ENCODE results near the gene PTCD3.

The PTCD3 gene

GRCh38 chr2:86094229-86094628 lies 11.8 kb upstream of the PTCD3 start:
- peaks cover 64% of the 10 kb centered on the region for H3K36me3 ChIP-seq (ENCODE audit: control insufficient read depth, low read depth, low read length)
- H3K4me1 ChIP-seq (ENCODE audit: control insufficient read depth, low read depth, low read length): no peaks in the 10 kb centered on the region
- no peak overlapping the region for H3K9ac ChIP-seq (ENCODE audit: low read length)
- no peak overlapping the region for H3K27ac ChIP-seq (ENCODE audit: low read length)
- no peak overlapping the region for H3K4me3 ChIP-seq (ENCODE audit: low read length)
- H3K9me3 ChIP-seq (ENCODE audit: control insufficient read depth, low read depth, low read length): no peaks in the 10 kb centered on the region
- H3K27me3 ChIP-seq (ENCODE audit: control insufficient read depth, insufficient read depth, low read length): no peaks in the 10 kb centered on the region

DNA sequence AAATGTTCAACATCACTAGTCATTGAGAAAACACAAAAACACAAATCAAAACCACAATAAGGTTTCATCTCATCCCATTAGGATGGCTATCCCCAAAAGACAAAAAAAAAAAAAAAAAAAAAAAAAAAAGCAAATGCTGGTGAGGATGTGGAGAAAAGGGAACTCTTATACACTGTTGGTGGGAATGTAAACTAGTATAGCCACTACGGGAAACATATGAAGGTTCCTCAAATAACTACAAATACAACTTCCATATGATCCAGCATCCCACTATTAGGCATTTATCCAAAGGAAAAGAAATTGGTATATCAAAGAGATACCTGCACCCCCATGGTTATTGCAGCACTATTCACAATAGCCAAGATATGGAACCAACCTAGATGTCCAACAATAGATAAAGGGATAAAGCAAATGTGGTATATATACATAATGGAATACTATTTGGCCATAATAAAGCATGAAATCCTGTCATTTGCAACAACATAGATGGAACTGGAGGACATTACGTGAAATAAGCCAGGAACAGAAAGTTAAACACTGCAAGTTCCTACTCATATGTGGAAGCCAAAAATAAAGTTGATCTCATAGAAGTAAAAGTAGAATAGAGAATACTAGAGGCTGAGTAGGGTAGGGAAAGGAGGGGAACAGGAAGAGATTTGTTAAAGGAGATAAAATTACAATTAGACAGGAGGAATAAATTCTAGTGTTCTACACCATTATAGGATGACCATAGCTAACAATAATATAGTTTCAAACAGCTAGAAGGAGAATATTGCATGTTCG lies 8.7 kb upstream of the PTCD3 start:
- Histone ChIP-seq H3K36me3 (ENCODE audit: control insufficient read depth, low read depth, low read length) (peaks cover 79% of the 10 kb centered on the region), H3K27me3 (ENCODE audit: control insufficient read depth, insufficient read depth, low read length) (no peaks in the 10 kb centered on the region), H3K27ac (ENCODE audit: low read length) (no peak overlapping the region)

DNA sequence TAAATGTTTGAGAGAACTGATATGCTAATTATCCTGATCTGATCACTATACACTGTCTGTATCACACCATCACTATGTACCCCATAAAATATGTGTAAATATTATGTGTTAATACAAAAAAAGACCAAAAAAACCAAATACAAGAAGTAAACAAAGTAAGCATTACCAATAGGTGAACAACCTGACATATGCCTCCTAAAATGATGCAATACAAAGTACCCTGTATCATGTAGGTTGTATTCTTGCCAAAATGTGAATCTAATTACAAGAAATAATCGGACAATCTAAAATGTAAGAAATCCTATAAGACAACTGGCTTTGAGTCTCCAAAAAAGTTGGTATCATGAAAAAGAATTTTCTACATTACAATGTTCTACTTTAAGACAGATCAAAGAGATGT lies 8.1 kb upstream of the PTCD3 start:
- peaks cover 81% of the 10 kb centered on the region for H3K36me3 ChIP-seq (ENCODE audit: control insufficient read depth, low read depth, low read length)
- H3K27ac ChIP-seq (ENCODE audit: low read length): no peak overlapping the region
- no peak overlapping the region for H3K9ac ChIP-seq (ENCODE audit: low read length)
- H3K4me1 ChIP-seq (ENCODE audit: control insufficient read depth, low read depth, low read length): no peaks in the 10 kb centered on the region
- no peaks in the 10 kb centered on the region for H3K9me3 ChIP-seq (ENCODE audit: control insufficient read depth, low read depth, low read length)
- no peaks in the 10 kb centered on the region for H3K27me3 ChIP-seq (ENCODE audit: control insufficient read depth, insufficient read depth, low read length)
- H3K4me3 ChIP-seq (ENCODE audit: low read length): no peak overlapping the region

More for the DNA sequence above, 8.7 kb upstream of the PTCD3 start:
- no peaks in the 10 kb centered on the region for H3K9me3 ChIP-seq (ENCODE audit: control insufficient read depth, low read depth, low read length)
- H3K4me1 ChIP-seq (ENCODE audit: control insufficient read depth, low read depth, low read length): no peaks in the 10 kb centered on the region
- H3K4me3 ChIP-seq (ENCODE audit: low read length): no peak overlapping the region
- no peak overlapping the region for H3K9ac ChIP-seq (ENCODE audit: low read length)

- Histone ChIP-seq H3K27me3 (ENCODE audit: control insufficient read depth, insufficient read depth, low read length) (no peaks in the 10 kb centered on the region), H3K4me1 (ENCODE audit: control insufficient read depth, low read depth, low read length) (peaks cover 6% of the 10 kb centered on the region), H3K9me3 (ENCODE audit: control insufficient read depth, low read depth, low read length) (no peaks in the 10 kb centered on the region), H3K4me3 (ENCODE audit: low read length) (no peak overlapping the region), H3K9ac (ENCODE audit: low read length) (no peak overlapping the region), H3K27ac (ENCODE audit: low read length) (no peak overlapping the region), H3K36me3 (ENCODE audit: control insufficient read depth, low read depth, low read length) (peaks cover 53% of the 10 kb centered on the region)
Measured at GRCh38 chr2:86102157-86102556, 3.9 kb upstream of the PTCD3 start.

DNA sequence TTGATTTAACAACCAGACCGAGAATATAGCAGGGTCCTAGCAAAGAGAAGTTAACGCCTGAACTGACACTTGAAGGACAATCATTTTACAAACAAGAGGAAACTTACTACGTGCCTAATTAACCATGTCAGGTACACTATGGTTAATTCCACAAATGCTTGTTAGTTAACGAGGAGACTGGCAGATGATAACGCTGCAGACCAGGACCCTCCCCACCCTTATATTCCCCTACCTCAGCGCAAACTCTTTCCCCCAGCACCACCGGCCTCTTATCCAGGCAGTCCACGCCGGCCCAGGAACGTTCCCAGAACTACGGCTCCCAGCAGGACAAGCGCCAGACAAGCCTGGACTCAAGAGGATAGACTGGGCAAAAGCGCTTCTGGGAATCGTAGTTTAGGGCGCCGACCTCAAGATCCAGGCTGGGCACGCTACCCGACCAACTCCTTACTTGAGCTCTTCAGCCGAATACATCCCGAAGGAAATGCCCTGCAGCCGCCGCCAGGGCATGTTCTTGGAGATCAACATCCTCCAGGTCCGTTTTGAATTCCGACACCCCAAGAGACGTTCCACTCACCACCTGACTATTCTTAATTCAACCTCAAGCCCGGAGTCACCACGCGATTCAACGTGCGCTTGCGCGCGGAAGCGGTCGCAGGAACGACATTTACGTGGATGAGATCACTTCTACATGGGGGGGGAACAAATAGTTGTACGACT lies 625 bp upstream of the PTCD3 start, which contains the start of gene POLR1A:
Gene POLR1A (minus strand): TSS at position 635 of the 717 bp plus-strand sequence. CDS start 110 bp downstream, at position 525.
- peaks cover 11% of the 10 kb centered on the region for H3K4me1 ChIP-seq (ENCODE audit: control insufficient read depth, low read depth, low read length)
- peak within 1 kb of the TSS; percentile 78 for H3K4me3 ChIP-seq (ENCODE audit: low read length)
- peaks cover 50% of the 10 kb centered on the region for H3K36me3 ChIP-seq (ENCODE audit: control insufficient read depth, low read depth, low read length)
- peak within 1 kb of the TSS; percentile 93 for H3K9ac ChIP-seq (ENCODE audit: low read length)
- no peaks in the 10 kb centered on the region for H3K27me3 ChIP-seq (ENCODE audit: control insufficient read depth, insufficient read depth, low read length)
- H3K9me3 ChIP-seq (ENCODE audit: control insufficient read depth, low read depth, low read length): no peaks in the 10 kb centered on the region
- peak within 1 kb of the TSS; percentile 92 for H3K27ac ChIP-seq (ENCODE audit: low read length)

DNA sequence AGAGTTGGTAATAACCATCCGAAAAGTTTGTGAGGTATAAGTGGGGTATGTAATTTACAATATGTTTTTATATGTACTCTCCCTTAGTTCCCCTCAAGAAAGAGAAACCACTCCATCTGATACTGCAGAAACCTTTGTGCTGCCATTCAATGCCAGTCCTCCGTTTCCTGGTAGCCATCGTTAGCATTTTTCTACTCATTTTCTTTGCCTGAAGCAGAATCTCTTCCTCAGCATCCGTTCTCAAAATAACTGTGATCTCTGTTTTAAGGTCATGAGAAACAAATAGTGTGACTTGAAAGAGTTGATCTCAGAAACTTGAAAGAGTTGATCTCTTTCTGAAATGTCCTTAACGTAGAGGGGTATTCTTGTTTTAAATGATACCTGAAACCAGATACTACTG lies 996 bp downstream of the PTCD3 start:
- H3K27me3 ChIP-seq (ENCODE audit: control insufficient read depth, insufficient read depth, low read length): no peaks in the 10 kb centered on the region
- peaks cover 11% of the 10 kb centered on the region for H3K4me1 ChIP-seq (ENCODE audit: control insufficient read depth, low read depth, low read length)
- H3K9me3 ChIP-seq (ENCODE audit: control insufficient read depth, low read depth, low read length): no peaks in the 10 kb centered on the region
- H3K36me3 ChIP-seq (ENCODE audit: control insufficient read depth, low read depth, low read length): peaks cover 48% of the 10 kb centered on the region
- H3K27ac ChIP-seq (ENCODE audit: low read length): peak overlapping the region; percentile 92
- peak overlapping the region; percentile 78 for H3K4me3 ChIP-seq (ENCODE audit: low read length)
- H3K9ac ChIP-seq (ENCODE audit: low read length): peak overlapping the region; percentile 93

- H3K9ac ChIP-seq (ENCODE audit: low read length): no peak overlapping the region
- no peaks in the 10 kb centered on the region for H3K4me1 ChIP-seq (ENCODE audit: control insufficient read depth, low read depth, low read length)
- peaks cover 96% of the 10 kb centered on the region for H3K36me3 ChIP-seq (ENCODE audit: control insufficient read depth, low read depth, low read length)
- no peaks in the 10 kb centered on the region for H3K27me3 ChIP-seq (ENCODE audit: control insufficient read depth, insufficient read depth, low read length)
- no peaks in the 10 kb centered on the region for H3K9me3 ChIP-seq (ENCODE audit: control insufficient read depth, low read depth, low read length)
- H3K4me3 ChIP-seq (ENCODE audit: low read length): no peak overlapping the region
- H3K27ac ChIP-seq (ENCODE audit: low read length): no peak overlapping the region
Measured at GRCh38 chr2:86118130-86118529, 12.1 kb downstream of the PTCD3 start.

DNA sequence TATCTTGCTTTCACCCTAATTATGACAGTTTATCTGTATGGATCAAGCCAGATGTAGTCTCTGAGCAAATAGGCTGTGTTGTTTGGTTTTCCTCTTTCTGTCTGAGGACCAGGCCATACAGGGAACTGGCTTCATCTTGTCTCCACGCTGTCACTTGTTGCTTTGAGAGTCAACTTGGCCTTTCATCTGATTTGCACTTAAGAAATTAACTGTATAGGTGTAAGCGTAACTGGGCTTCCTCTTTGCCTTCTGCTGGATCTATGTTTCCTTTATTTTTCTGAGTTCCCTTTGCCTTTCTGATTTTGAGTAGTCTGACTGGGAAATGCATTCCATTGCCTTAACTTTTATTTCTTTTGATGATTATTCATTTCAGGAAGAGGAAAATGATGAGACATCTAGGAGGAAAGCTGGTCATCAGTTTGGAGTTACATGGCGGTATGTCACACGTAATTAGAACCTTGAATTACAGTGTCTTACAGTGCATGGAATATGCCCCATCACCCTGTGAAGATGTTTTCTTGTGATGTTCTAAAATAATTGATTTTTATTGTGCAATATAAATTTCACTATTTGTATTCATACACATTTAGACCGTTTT lies 17.4 kb downstream of the PTCD3 start:
- Histone ChIP-seq H3K9me3 (ENCODE audit: control insufficient read depth, low read depth, low read length) (no peaks in the 10 kb centered on the region), H3K27ac (ENCODE audit: low read length) (no peak overlapping the region), H3K36me3 (ENCODE audit: control insufficient read depth, low read depth, low read length) (peaks cover 98% of the 10 kb centered on the region), H3K9ac (ENCODE audit: low read length) (no peak overlapping the region), H3K27me3 (ENCODE audit: control insufficient read depth, insufficient read depth, low read length) (no peaks in the 10 kb centered on the region), H3K4me1 (ENCODE audit: control insufficient read depth, low read depth, low read length) (no peaks in the 10 kb centered on the region), H3K4me3 (ENCODE audit: low read length) (no peak overlapping the region)

- H3K4me1 ChIP-seq (ENCODE audit: control insufficient read depth, low read depth, low read length): no peaks in the 10 kb centered on the region
- H3K36me3 ChIP-seq (ENCODE audit: control insufficient read depth, low read depth, low read length): peaks cover 96% of the 10 kb centered on the region
- H3K27me3 ChIP-seq (ENCODE audit: control insufficient read depth, insufficient read depth, low read length): no peaks in the 10 kb centered on the region
- H3K27ac ChIP-seq (ENCODE audit: low read length): no peak overlapping the region
- no peak overlapping the region for H3K9ac ChIP-seq (ENCODE audit: low read length)
- no peaks in the 10 kb centered on the region for H3K9me3 ChIP-seq (ENCODE audit: control insufficient read depth, low read depth, low read length)
- no peak overlapping the region for H3K4me3 ChIP-seq (ENCODE audit: low read length)
Measured at GRCh38 chr2:86124683-86125082, 18.6 kb downstream of the PTCD3 start.

DNA sequence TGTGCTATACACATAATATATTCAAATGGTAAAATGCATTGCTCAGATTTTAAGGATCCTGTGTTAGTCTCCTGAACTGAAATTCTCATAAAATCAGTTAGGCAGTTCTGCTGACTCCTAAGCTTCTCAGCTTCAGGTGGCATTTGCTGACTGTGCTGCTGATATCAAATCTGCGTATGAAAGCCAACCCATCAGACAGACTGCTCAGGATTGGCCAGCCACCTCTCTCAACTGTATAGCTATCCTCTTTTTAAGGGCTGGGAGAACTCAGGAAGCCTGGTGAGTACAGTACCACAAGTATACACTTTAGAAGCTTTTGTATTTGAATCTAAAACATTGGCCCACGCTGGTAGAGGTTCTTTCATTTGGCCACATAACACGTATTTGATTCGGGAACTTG lies 28.7 kb downstream of the PTCD3 start:
- Histone ChIP-seq H3K36me3 (ENCODE audit: control insufficient read depth, low read depth, low read length) (peaks cover 100% of the 10 kb centered on the region), H3K9ac (ENCODE audit: low read length) (no peak overlapping the region), H3K27ac (ENCODE audit: low read length) (no peak overlapping the region), H3K27me3 (ENCODE audit: control insufficient read depth, insufficient read depth, low read length) (no peaks in the 10 kb centered on the region), H3K9me3 (ENCODE audit: control insufficient read depth, low read depth, low read length) (no peaks in the 10 kb centered on the region), H3K4me1 (ENCODE audit: control insufficient read depth, low read depth, low read length) (no peaks in the 10 kb centered on the region), H3K4me3 (ENCODE audit: low read length) (no peak overlapping the region)

DNA sequence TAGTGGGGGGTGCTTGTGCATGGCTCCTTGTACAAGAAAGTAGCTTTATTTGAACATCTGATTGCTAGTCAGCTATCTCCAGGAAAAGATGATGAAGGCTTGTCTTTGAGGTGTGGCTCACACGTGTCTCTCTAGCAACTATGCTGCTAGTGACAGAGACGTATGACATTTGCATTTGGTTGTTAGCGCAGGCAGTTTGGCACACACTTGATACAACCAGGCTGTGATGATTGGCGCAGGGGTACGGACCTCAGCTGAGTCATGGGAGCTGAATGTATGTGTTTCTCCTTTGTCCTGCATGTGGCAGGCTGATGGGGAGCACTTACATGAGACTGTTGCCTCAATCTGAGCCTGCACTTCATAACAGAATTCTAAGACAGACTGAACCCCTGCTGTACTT lies 29.6 kb downstream of the PTCD3 start:
- Histone ChIP-seq H3K4me3 (ENCODE audit: low read length) (no peak overlapping the region), H3K9me3 (ENCODE audit: control insufficient read depth, low read depth, low read length) (no peaks in the 10 kb centered on the region), H3K36me3 (ENCODE audit: control insufficient read depth, low read depth, low read length) (peaks cover 99% of the 10 kb centered on the region), H3K27ac (ENCODE audit: low read length) (no peak overlapping the region), H3K9ac (ENCODE audit: low read length) (no peak overlapping the region), H3K4me1 (ENCODE audit: control insufficient read depth, low read depth, low read length) (no peaks in the 10 kb centered on the region), H3K27me3 (ENCODE audit: control insufficient read depth, insufficient read depth, low read length) (no peaks in the 10 kb centered on the region)
